ENCODE data around the gene MACROD2.
"Not testable (repeated sequence)": the region's sequence is repeated elsewhere in the genome, so short reads cannot be mapped to it uniquely, and the experiment has no call there.

The MACROD2 gene

DNA sequence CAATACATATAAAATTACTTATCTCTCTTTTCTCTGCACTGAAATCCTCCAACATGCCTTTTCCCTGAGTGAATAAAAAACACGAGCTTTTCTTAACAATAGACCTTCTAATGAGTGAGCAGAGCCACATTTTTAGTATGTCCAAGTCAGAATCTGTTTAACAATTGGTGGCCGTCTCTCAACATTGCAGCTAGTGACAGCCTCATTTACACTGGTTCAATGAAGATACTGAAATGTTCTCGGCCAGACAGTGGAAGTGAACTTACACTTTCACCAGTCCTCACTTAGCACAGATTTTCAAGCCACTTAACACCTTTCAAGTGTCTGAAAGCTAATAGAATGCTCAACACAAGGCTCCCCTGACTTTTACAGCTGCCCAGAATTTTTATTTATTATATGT is 1810.8 kb downstream of the MACROD2 start:
- no peak for TF ChIP-seq SUZ12 (IDR thresholded peaks at IDR 0.05; ENCODE audit: extremely low read depth, insufficient read depth, insufficient read length)
- TF ChIP-seq ZNF274 (IDR thresholded peaks at IDR 0.05; ENCODE audit: low read depth, low read length): no peak
- no peak for TF ChIP-seq YY1 (IDR thresholded peaks at IDR 0.05; ENCODE audit: insufficient read depth, insufficient read length)
- Histone ChIP-seq H3K27me3 (ENCODE audit: insufficient read depth, insufficient read length) (no peaks in the 10 kb centered on the region), H3K36me3 (ENCODE audit: insufficient read depth, insufficient read length, low read length) (no peaks in the 10 kb centered on the region), H3K9me3 (ENCODE audit: insufficient read depth, low read length) (peaks cover 21% of the 10 kb centered on the region), H3K4me1 (ENCODE audit: insufficient read depth, insufficient read length) (no peaks in the 10 kb centered on the region), H3K9ac (ENCODE audit: insufficient read length, low read depth) (no peak overlapping the region), H3K4me3 (ENCODE audit: insufficient read length, low read depth) (no peak overlapping the region)
- no peak for DNase-seq (ENCODE audit: low read depth, low spot score)

GRCh38 chr20:15807271-15807670 is 1812.0 kb downstream of the MACROD2 start:
- TF ChIP-seq YY1 (IDR thresholded peaks at IDR 0.05; ENCODE audit: insufficient read depth, insufficient read length) (no peak), SUZ12 (IDR thresholded peaks at IDR 0.05; ENCODE audit: extremely low read depth, insufficient read depth, insufficient read length) (no peak), ZNF274 (IDR thresholded peaks at IDR 0.05; ENCODE audit: low read depth, low read length) (no peak)
- Histone ChIP-seq H3K9me3 (ENCODE audit: insufficient read depth, low read length) (peaks cover 21% of the 10 kb centered on the region), H3K27me3 (ENCODE audit: insufficient read depth, insufficient read length) (no peaks in the 10 kb centered on the region), H3K4me3 (ENCODE audit: insufficient read length, low read depth) (no peak overlapping the region), H3K4me1 (ENCODE audit: insufficient read depth, insufficient read length) (no peaks in the 10 kb centered on the region), H3K9ac (ENCODE audit: insufficient read length, low read depth) (no peak overlapping the region), H3K36me3 (ENCODE audit: insufficient read depth, insufficient read length, low read length) (no peaks in the 10 kb centered on the region)
- DNase-seq (ENCODE audit: low read depth, low spot score): no peak

GRCh38 chr20:15807771-15808170 is 1812.5 kb downstream of the MACROD2 start:
- not testable (repeated sequence) for H3K36me3 ChIP-seq (ENCODE audit: insufficient read depth, insufficient read length, low read length); H3K4me3 ChIP-seq (ENCODE audit: insufficient read length, low read depth); DNase-seq (ENCODE audit: low read depth, low spot score); H3K27me3 ChIP-seq (ENCODE audit: insufficient read depth, insufficient read length); H3K9ac ChIP-seq (ENCODE audit: insufficient read length, low read depth); H3K4me1 ChIP-seq (ENCODE audit: insufficient read depth, insufficient read length)
- H3K9me3 ChIP-seq (ENCODE audit: insufficient read depth, low read length): peaks cover 21% of the 10 kb centered on the region

- no peaks in the 10 kb centered on the region for H3K27me3 ChIP-seq (ENCODE audit: insufficient read depth, insufficient read length)
- no peak for DNase-seq (ENCODE audit: low read depth, low spot score)
- no peak overlapping the region for H3K9ac ChIP-seq (ENCODE audit: insufficient read length, low read depth)
- H3K4me1 ChIP-seq (ENCODE audit: insufficient read depth, insufficient read length): no peaks in the 10 kb centered on the region
- TF ChIP-seq SUZ12 (IDR thresholded peaks at IDR 0.05; ENCODE audit: extremely low read depth, insufficient read depth, insufficient read length): no peak
- no peak for TF ChIP-seq YY1 (IDR thresholded peaks at IDR 0.05; ENCODE audit: insufficient read depth, insufficient read length)
- TF ChIP-seq ZNF274 (IDR thresholded peaks at IDR 0.05; ENCODE audit: low read depth, low read length): no peak
- H3K4me3 ChIP-seq (ENCODE audit: insufficient read length, low read depth): no peak overlapping the region
- peaks cover 19% of the 10 kb centered on the region for H3K9me3 ChIP-seq (ENCODE audit: insufficient read depth, low read length)
- no peaks in the 10 kb centered on the region for H3K36me3 ChIP-seq (ENCODE audit: insufficient read depth, insufficient read length, low read length)
Measured at GRCh38 chr20:15811951-15812350, 1816.6 kb downstream of the MACROD2 start.

GRCh38 chr20:15812696-15813095 is 1817.4 kb downstream of the MACROD2 start:
- no peak for TF ChIP-seq YY1 (IDR thresholded peaks at IDR 0.05; ENCODE audit: insufficient read depth, insufficient read length)
- TF ChIP-seq ZNF274 (IDR thresholded peaks at IDR 0.05; ENCODE audit: low read depth, low read length): no peak
- TF ChIP-seq SUZ12 (IDR thresholded peaks at IDR 0.05; ENCODE audit: extremely low read depth, insufficient read depth, insufficient read length): no peak
- Histone ChIP-seq H3K4me1 (ENCODE audit: insufficient read depth, insufficient read length) (no peaks in the 10 kb centered on the region), H3K9me3 (ENCODE audit: insufficient read depth, low read length) (peaks cover 12% of the 10 kb centered on the region; the same call in 1 of the 2 replicates), H3K4me3 (ENCODE audit: insufficient read length, low read depth) (no peak overlapping the region), H3K36me3 (ENCODE audit: insufficient read depth, insufficient read length, low read length) (no peaks in the 10 kb centered on the region), H3K27me3 (ENCODE audit: insufficient read depth, insufficient read length) (no peaks in the 10 kb centered on the region), H3K9ac (ENCODE audit: insufficient read length, low read depth) (no peak overlapping the region)
- no peak for DNase-seq (ENCODE audit: low read depth, low spot score)

GRCh38 chr20:15814360-15814759 is 1819.0 kb downstream of the MACROD2 start:
- Histone ChIP-seq H3K4me3 (ENCODE audit: insufficient read length, low read depth) (no peak overlapping the region), H3K36me3 (ENCODE audit: insufficient read depth, insufficient read length, low read length) (no peaks in the 10 kb centered on the region), H3K27me3 (ENCODE audit: insufficient read depth, insufficient read length) (no peaks in the 10 kb centered on the region), H3K9me3 (ENCODE audit: insufficient read depth, low read length) (0 out of 2 replicates have a peak, but pooled peaks cover 2% of the 10 kb centered on the region), H3K4me1 (ENCODE audit: insufficient read depth, insufficient read length) (no peaks in the 10 kb centered on the region), H3K9ac (ENCODE audit: insufficient read length, low read depth) (no peak overlapping the region)
- no peak for DNase-seq (ENCODE audit: low read depth, low spot score)
- TF ChIP-seq ZNF274 (IDR thresholded peaks at IDR 0.05; ENCODE audit: low read depth, low read length): no peak
- TF ChIP-seq SUZ12 (IDR thresholded peaks at IDR 0.05; ENCODE audit: extremely low read depth, insufficient read depth, insufficient read length): no peak
- no peak for TF ChIP-seq YY1 (IDR thresholded peaks at IDR 0.05; ENCODE audit: insufficient read depth, insufficient read length)

DNA sequence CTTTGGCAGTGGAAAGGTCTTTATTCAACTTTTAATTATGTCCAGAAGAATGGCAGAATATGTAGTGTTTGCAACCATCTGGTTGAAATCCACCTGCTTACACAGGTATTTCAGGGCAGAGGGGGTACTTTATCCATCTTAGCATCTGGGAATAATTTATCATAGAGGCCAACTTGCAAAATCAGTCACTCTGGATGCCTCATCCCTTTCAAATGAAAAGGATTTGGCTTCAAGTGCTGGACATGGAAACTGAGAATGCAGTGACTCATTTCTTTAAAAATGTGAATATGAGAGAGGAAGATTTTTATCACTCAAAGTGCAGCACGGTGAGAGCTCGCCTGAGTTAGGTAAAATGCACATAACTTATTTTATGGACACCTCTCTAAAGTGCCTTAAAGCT is 1819.6 kb downstream of the MACROD2 start:
- Histone ChIP-seq H3K4me3 (ENCODE audit: insufficient read length, low read depth) (no peak overlapping the region), H3K27me3 (ENCODE audit: insufficient read depth, insufficient read length) (no peaks in the 10 kb centered on the region), H3K36me3 (ENCODE audit: insufficient read depth, insufficient read length, low read length) (no peaks in the 10 kb centered on the region), H3K9ac (ENCODE audit: insufficient read length, low read depth) (no peak overlapping the region), H3K4me1 (ENCODE audit: insufficient read depth, insufficient read length) (no peaks in the 10 kb centered on the region), H3K9me3 (ENCODE audit: insufficient read depth, low read length) (no peaks in the 10 kb centered on the region)
- no peak for DNase-seq (ENCODE audit: low read depth, low spot score)
- TF ChIP-seq ZNF274 (IDR thresholded peaks at IDR 0.05; ENCODE audit: low read depth, low read length) (no peak), SUZ12 (IDR thresholded peaks at IDR 0.05; ENCODE audit: extremely low read depth, insufficient read depth, insufficient read length) (no peak), YY1 (IDR thresholded peaks at IDR 0.05; ENCODE audit: insufficient read depth, insufficient read length) (no peak)

DNA sequence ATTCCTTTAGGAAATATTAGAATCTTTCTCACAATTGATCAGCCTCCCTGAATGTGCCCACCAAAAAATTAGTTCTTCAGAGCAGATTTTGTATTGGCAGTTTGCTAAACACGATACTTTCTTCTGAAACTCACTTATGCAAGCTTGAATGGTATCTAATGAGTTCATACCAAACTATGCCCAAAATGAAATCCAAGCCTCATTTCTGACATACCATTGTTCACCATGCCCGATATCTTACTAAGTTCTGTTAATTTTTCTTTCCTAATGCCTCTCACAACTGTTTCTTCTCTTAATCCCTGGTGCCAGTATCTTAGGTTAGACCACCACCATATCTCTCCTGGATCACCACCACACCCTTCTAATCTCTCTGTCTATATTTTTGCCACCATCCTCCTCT is 1822.0 kb downstream of the MACROD2 start:
- no peak overlapping the region for H3K9ac ChIP-seq (ENCODE audit: insufficient read length, low read depth)
- H3K9me3 ChIP-seq (ENCODE audit: insufficient read depth, low read length): no peaks in the 10 kb centered on the region
- H3K4me1 ChIP-seq (ENCODE audit: insufficient read depth, insufficient read length): no peaks in the 10 kb centered on the region
- H3K36me3 ChIP-seq (ENCODE audit: insufficient read depth, insufficient read length, low read length): no peaks in the 10 kb centered on the region
- TF ChIP-seq SUZ12 (IDR thresholded peaks at IDR 0.05; ENCODE audit: extremely low read depth, insufficient read depth, insufficient read length): no peak
- TF ChIP-seq ZNF274 (IDR thresholded peaks at IDR 0.05; ENCODE audit: low read depth, low read length): no peak
- no peak for TF ChIP-seq YY1 (IDR thresholded peaks at IDR 0.05; ENCODE audit: insufficient read depth, insufficient read length)
- DNase-seq (ENCODE audit: low read depth, low spot score): no peak
- no peak overlapping the region for H3K4me3 ChIP-seq (ENCODE audit: insufficient read length, low read depth)
- H3K27me3 ChIP-seq (ENCODE audit: insufficient read depth, insufficient read length): no peaks in the 10 kb centered on the region
